ENCODE results near the gene SLC4A11. TPM values are rescaled to one million over a fixed set of nuclear protein-coding genes. Genes with fewer than 3 reads are reported as not detected.
A peak's percentile ranks its signal among the peaks of the same experiment; 100 is the strongest.

SLC4A11 gene
- total RNA-seq, 1 donor from 2014 or later, result 3.2 TPM

GRCh38 chr20:3238616-3239025 is 369 bp downstream of the SLC4A11 start:
- Histone ChIP-seq H3K36me3 (ENCODE audit: control insufficient read depth, insufficient read depth, low read length) (peaks cover 2% of the 10 kb centered on the region), H3K27me3 (ENCODE audit: control insufficient read depth, insufficient read depth, low read length) (no peaks in the 10 kb centered on the region), H3K4me3 (ENCODE audit: low read depth, low read length) (peak overlapping the region; percentile 82)
- DNase-seq (ENCODE audit: low read depth), result peak; percentile 33
- TF ChIP-seq CTCF (IDR thresholded peaks at IDR 0.05; ENCODE audit: insufficient read depth, low read length, severe bottlenecking), result no peak
- no peak for FAIRE-seq

GRCh38 chr20:3237958-3238615 is 903 bp downstream of the SLC4A11 start:
- peaks cover 3% of the 10 kb centered on the region for H3K36me3 ChIP-seq (ENCODE audit: control insufficient read depth, insufficient read depth, low read length)
- no peak for DNase-seq (ENCODE audit: low read depth)
- no peak for FAIRE-seq
- H3K27me3 ChIP-seq (ENCODE audit: control insufficient read depth, insufficient read depth, low read length), result no peaks in the 10 kb centered on the region
- no peak for TF ChIP-seq CTCF (IDR thresholded peaks at IDR 0.05; ENCODE audit: insufficient read depth, low read length, severe bottlenecking)
- H3K4me3 ChIP-seq (ENCODE audit: low read depth, low read length), result peak overlapping the region; percentile 82

- Histone ChIP-seq H3K4me3 (ENCODE audit: low read depth, low read length) (no peak overlapping the region), H3K36me3 (ENCODE audit: control insufficient read depth, insufficient read depth, low read length) (peaks cover 5% of the 10 kb centered on the region), H3K27me3 (ENCODE audit: control insufficient read depth, insufficient read depth, low read length) (no peaks in the 10 kb centered on the region)
- DNase-seq (ENCODE audit: low read depth) (no peak), FAIRE-seq (no peak)
- TF ChIP-seq CTCF (IDR thresholded peaks at IDR 0.05; ENCODE audit: insufficient read depth, low read length, severe bottlenecking), result no peak
These were observed 1.7 kb downstream of the SLC4A11 start for GRCh38 chr20:3237011-3237957.

- Histone ChIP-seq H3K27me3 (ENCODE audit: control insufficient read depth, insufficient read depth, low read length) (no peaks in the 10 kb centered on the region), H3K36me3 (ENCODE audit: control insufficient read depth, insufficient read depth, low read length) (peaks cover 8% of the 10 kb centered on the region), H3K4me3 (ENCODE audit: low read depth, low read length) (no peak overlapping the region)
- TF ChIP-seq CTCF (IDR thresholded peaks at IDR 0.05; ENCODE audit: insufficient read depth, low read length, severe bottlenecking), result no peak
- FAIRE-seq (peak; percentile 94), DNase-seq (ENCODE audit: low read depth) (peak; percentile 79)
These were observed 3.2 kb downstream of the SLC4A11 start for GRCh38 chr20:3235666-3236324.

- Histone ChIP-seq H3K36me3 (ENCODE audit: control insufficient read depth, insufficient read depth, low read length) (peaks cover 12% of the 10 kb centered on the region), H3K27me3 (ENCODE audit: control insufficient read depth, insufficient read depth, low read length) (no peaks in the 10 kb centered on the region), H3K4me3 (ENCODE audit: low read depth, low read length) (no peak overlapping the region)
- no peak for TF ChIP-seq CTCF (IDR thresholded peaks at IDR 0.05; ENCODE audit: insufficient read depth, low read length, severe bottlenecking)
- FAIRE-seq (no peak), DNase-seq (ENCODE audit: low read depth) (no peak)
These were observed 4.9 kb downstream of the SLC4A11 start for GRCh38 chr20:3233991-3234498.
